Stomach (tissue), 4 donors: ENCODE measurements around the gene SLC39A13.

Experiments used
- EP300 ChIP-seq: sonication (generic); formaldehyde crosslinking; IDR thresholded peaks from one replicate; pipeline ENCODE4 v1.6.1; 2017; ENCODE audit warnings: antibody characterized with exemption
- POLR2AphosphoS5 ChIP-seq, 3 donors: sonication (generic); formaldehyde crosslinking; IDR thresholded peaks; one replicate each; pipeline ENCODE4 v1.6.1; 2016; ENCODE audit warnings: antibody characterized with exemption in 3 of 3
- TF ChIP-seq, protein P1 (sequence below), 7 experiments: fragments of 450-650 bp in 4 of 7; fragments of 200-600 bp in 3 of 7; sonication (generic) in 3 of 7; IDR thresholded peaks; one replicate each; pipeline ENCODE4 v1.5.1; 2016 to 2019; ENCODE audit warnings: antibody characterized with exemption in 7 of 7, control low read depth in 2 of 7, mild to moderate bottlenecking in 1 of 7

DNA sequence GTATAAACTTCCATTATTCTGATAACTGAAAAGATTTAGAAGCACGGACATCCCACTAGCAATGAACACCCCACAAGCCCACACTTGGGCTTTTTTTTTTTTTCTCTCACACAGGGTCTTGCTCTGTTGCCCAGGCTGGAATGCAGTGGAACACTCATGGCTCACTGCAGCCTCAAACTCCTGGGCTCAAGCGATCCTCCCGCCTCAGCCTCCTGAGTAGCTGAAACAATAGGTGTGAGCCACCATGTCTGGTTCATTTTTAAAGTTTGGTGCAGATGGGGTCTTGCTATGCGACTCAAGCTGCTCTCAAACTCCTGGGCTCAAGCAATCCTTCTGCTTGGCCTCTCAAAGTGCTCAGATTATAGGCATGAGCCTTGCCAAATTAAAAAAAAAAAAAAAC, 37.5 kb downstream of the SLC39A13 start:
- TF ChIP-seq, protein P1, sequence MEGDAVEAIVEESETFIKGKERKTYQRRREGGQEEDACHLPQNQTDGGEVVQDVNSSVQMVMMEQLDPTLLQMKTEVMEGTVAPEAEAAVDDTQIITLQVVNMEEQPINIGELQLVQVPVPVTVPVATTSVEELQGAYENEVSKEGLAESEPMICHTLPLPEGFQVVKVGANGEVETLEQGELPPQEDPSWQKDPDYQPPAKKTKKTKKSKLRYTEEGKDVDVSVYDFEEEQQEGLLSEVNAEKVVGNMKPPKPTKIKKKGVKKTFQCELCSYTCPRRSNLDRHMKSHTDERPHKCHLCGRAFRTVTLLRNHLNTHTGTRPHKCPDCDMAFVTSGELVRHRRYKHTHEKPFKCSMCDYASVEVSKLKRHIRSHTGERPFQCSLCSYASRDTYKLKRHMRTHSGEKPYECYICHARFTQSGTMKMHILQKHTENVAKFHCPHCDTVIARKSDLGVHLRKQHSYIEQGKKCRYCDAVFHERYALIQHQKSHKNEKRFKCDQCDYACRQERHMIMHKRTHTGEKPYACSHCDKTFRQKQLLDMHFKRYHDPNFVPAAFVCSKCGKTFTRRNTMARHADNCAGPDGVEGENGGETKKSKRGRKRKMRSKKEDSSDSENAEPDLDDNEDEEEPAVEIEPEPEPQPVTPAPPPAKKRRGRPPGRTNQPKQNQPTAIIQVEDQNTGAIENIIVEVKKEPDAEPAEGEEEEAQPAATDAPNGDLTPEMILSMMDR (IDR thresholded peaks at IDR 0.05), result no peak
- no peak for TF ChIP-seq POLR2AphosphoS5 (IDR thresholded peaks at IDR 0.05)
- no peak for TF ChIP-seq EP300
